Measurements from ENCODE around the gene PMEL. TPM values are rescaled to one million over a fixed set of nuclear protein-coding genes. Genes with fewer than 3 reads are reported as not detected.

PMEL gene
- total RNA-seq, 2 donors from 2014 or later = 17.2 to 20.8 TPM

GRCh38 chr12:55970775-55971174 lies 4.9 kb upstream of the PMEL start:
- Histone ChIP-seq H3K9me3 (ENCODE audit: control insufficient read depth, low read length) (no peaks in the 10 kb centered on the region), H3K27ac (ENCODE audit: low read depth, low read length) (no peak overlapping the region), H3K9ac (ENCODE audit: extremely low read depth, low read length, poor library complexity, severe bottlenecking) (no peak overlapping the region), H3K4me3 (ENCODE audit: low read length) (no peak overlapping the region), H3K27me3 (ENCODE audit: control insufficient read depth, insufficient read depth, low read length, poor library complexity, severe bottlenecking) (no peaks in the 10 kb centered on the region), H3K36me3 (ENCODE audit: control insufficient read depth, insufficient read depth, low read length) (peaks cover 45% of the 10 kb centered on the region), H3K4me1 (ENCODE audit: control insufficient read depth, insufficient read depth, low read length) (peaks cover 10% of the 10 kb centered on the region)
- no peak overlapping the region for H3K4me3 Mint-ChIP-seq
- 94% methylated on average over 7 of the region's 7 CpGs; no CpG with 5 or more reads in 1 of the 2 experiments for WGBS, 2 experiments (ENCODE audit: insufficient coverage in 1 of 2, insufficient read length in 1 of 2)
- H3K9me3 Mint-ChIP-seq = no peaks in the 10 kb centered on the region
- H3K4me1 Mint-ChIP-seq = peaks cover 33% of the 10 kb centered on the region
- peaks cover 28% of the 10 kb centered on the region for H3K36me3 Mint-ChIP-seq (ENCODE audit: low read depth)
- no peak for DNase-seq
- no peaks in the 10 kb centered on the region for H3K27me3 Mint-ChIP-seq (ENCODE audit: insufficient read depth)
- H3K27ac Mint-ChIP-seq = no peak overlapping the region
- TF ChIP-seq CTCF (conservative IDR thresholded peaks at IDR 0.05) = no peak

- no peak for TF ChIP-seq CTCF (conservative IDR thresholded peaks at IDR 0.05)
- no peak overlapping the region for H3K27ac ChIP-seq (ENCODE audit: low read depth, low read length)
- no peaks in the 10 kb centered on the region for H3K27me3 ChIP-seq (ENCODE audit: control insufficient read depth, insufficient read depth, low read length, poor library complexity, severe bottlenecking)
- no peak for DNase-seq
- no peak overlapping the region for H3K4me3 ChIP-seq (ENCODE audit: low read length)
- H3K4me3 Mint-ChIP-seq = no peak overlapping the region
- no peaks in the 10 kb centered on the region for H3K9me3 Mint-ChIP-seq
- H3K27ac Mint-ChIP-seq = no peak overlapping the region
- H3K36me3 ChIP-seq (ENCODE audit: control insufficient read depth, insufficient read depth, low read length) = peaks cover 45% of the 10 kb centered on the region
- H3K9me3 ChIP-seq (ENCODE audit: control insufficient read depth, low read length) = no peaks in the 10 kb centered on the region
- no peaks in the 10 kb centered on the region for H3K27me3 Mint-ChIP-seq (ENCODE audit: insufficient read depth)
- no peak overlapping the region for H3K9ac ChIP-seq (ENCODE audit: extremely low read depth, low read length, poor library complexity, severe bottlenecking)
- peaks cover 10% of the 10 kb centered on the region for H3K4me1 ChIP-seq (ENCODE audit: control insufficient read depth, insufficient read depth, low read length)
- WGBS, 2 experiments (ENCODE audit: insufficient coverage in 1 of 2, insufficient read length in 1 of 2) = 100% methylated on average over 2 to 4 of the region's 4 CpGs
- H3K4me1 Mint-ChIP-seq = peaks cover 33% of the 10 kb centered on the region
- H3K36me3 Mint-ChIP-seq (ENCODE audit: low read depth) = peaks cover 22% of the 10 kb centered on the region
These were observed 3.5 kb upstream of the PMEL start for GRCh38 chr12:55969356-55969755.

GRCh38 chr12:55966408-55967281 lies 803 bp upstream of the PMEL start, which contains the start of gene CDK2:
TSS of gene CDK2 (plus strand) at chr12:55966830. CDS start at chr12:55967009, 179 bp downstream.
- peak within 1 kb of the TSS; percentile 81 for H3K9ac ChIP-seq (ENCODE audit: extremely low read depth, low read length, poor library complexity, severe bottlenecking)
- H3K4me3 ChIP-seq (ENCODE audit: low read length) = peak within 1 kb of the TSS; percentile 93
- peak within 1 kb of the TSS; percentile 79 for H3K27ac ChIP-seq (ENCODE audit: low read depth, low read length)
- peak; percentile 99 for DNase-seq
- Mint-ChIP-seq H3K36me3 (ENCODE audit: low read depth) (peaks cover 18% of the 10 kb centered on the region), H3K4me3 (peak within 1 kb of the TSS; percentile 98), H3K27me3 (ENCODE audit: insufficient read depth) (no peaks in the 10 kb centered on the region), H3K27ac (peak within 1 kb of the TSS; percentile 95), H3K4me1 (peaks cover 29% of the 10 kb centered on the region), H3K9me3 (no peaks in the 10 kb centered on the region)
- no peak for TF ChIP-seq CTCF (conservative IDR thresholded peaks at IDR 0.05)
- H3K4me1 ChIP-seq (ENCODE audit: control insufficient read depth, insufficient read depth, low read length) = peaks cover 10% of the 10 kb centered on the region
- H3K36me3 ChIP-seq (ENCODE audit: control insufficient read depth, insufficient read depth, low read length) = peaks cover 31% of the 10 kb centered on the region
- H3K9me3 ChIP-seq (ENCODE audit: control insufficient read depth, low read length) = no peaks in the 10 kb centered on the region
- no peaks in the 10 kb centered on the region for H3K27me3 ChIP-seq (ENCODE audit: control insufficient read depth, insufficient read depth, low read length, poor library complexity, severe bottlenecking)
- WGBS, 2 experiments (ENCODE audit: insufficient coverage in 1 of 2, insufficient read length in 1 of 2) = 1 to 3% methylated on average over 15 to 43 of the region's 45 CpGs

Measured in endodermal cell (in vitro differentiated cells).